Fibroblast of lung (primary cell): ENCODE data around the gene GOLGA6L9.
"Not testable (repeated sequence)": the region's sequence is repeated elsewhere in the genome, so short reads cannot be mapped to it uniquely, and the experiment has no call there.

Source experiments
- CTCF ChIP-seq, 2 donors: IDR thresholded peaks in 1 of 2; conservative IDR thresholded peaks in 1 of 2; 1 replicate in 1 of 2; 2 replicates in 1 of 2; pipeline ENCODE4 v1.5.1; 2011 to 2012; ENCODE audit warnings: low read length in 2 of 2, control low read depth in 1 of 2, inconsistent platforms in 1 of 2, low read depth in 1 of 2, mild to moderate bottlenecking in 1 of 2
- EZH2 ChIP-seq: IDR thresholded peaks from 2 replicates; pipeline ENCODE4 v1.5.1; 2012; ENCODE audit warnings: low read length, control low read depth, mild to moderate bottlenecking; ENCODE audit errors: missing control alignments

GRCh38 chr15:82392077-82392476, 37.5 kb upstream of the GOLGA6L9 start:
- not testable (repeated sequence) for TF ChIP-seq CTCF (conservative IDR thresholded peaks at IDR 0.05 in 1 of 2, IDR thresholded peaks at IDR 0.05 in 1 of 2; ENCODE audit: low read depth in 1 of 2, low read length in 2 of 2); EZH2
